ENCODE measurements around the gene SLC22A14. TPM values are rescaled to one million over a fixed set of nuclear protein-coding genes. Genes with fewer than 3 reads are reported as not detected.
A peak's percentile ranks its signal among the peaks of the same experiment; 100 is the strongest.
"Not testable (repeated sequence)": the region's sequence is repeated elsewhere in the genome, so short reads cannot be mapped to it uniquely, and the experiment has no call there.

The SLC22A14 gene
- total RNA-seq, 1 donor = not detected

DNA sequence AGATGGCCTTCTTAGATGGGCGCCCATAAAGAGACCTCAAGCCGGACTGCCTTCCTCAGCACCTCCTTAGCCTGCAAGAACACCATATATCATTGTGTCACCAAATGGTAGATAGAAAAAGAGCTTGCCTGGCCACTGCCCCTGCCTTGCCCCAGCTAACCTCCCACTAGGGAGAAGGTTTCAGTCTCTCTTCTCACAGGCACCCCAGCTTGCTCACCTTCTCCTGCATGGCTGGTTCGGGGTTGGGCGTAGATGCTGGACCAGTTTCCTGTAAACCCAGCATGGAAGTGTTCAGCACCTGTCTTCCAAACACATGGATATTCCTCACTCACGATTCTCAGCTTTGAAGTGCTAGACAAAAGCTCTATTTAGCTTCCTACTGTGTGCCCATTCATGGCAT is 3.3 kb upstream of the SLC22A14 start:
- TF ChIP-seq, protein P1, sequence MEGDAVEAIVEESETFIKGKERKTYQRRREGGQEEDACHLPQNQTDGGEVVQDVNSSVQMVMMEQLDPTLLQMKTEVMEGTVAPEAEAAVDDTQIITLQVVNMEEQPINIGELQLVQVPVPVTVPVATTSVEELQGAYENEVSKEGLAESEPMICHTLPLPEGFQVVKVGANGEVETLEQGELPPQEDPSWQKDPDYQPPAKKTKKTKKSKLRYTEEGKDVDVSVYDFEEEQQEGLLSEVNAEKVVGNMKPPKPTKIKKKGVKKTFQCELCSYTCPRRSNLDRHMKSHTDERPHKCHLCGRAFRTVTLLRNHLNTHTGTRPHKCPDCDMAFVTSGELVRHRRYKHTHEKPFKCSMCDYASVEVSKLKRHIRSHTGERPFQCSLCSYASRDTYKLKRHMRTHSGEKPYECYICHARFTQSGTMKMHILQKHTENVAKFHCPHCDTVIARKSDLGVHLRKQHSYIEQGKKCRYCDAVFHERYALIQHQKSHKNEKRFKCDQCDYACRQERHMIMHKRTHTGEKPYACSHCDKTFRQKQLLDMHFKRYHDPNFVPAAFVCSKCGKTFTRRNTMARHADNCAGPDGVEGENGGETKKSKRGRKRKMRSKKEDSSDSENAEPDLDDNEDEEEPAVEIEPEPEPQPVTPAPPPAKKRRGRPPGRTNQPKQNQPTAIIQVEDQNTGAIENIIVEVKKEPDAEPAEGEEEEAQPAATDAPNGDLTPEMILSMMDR (IDR thresholded peaks at IDR 0.05; ENCODE audit: insufficient read depth, low read length) = no peak
- no peak for DNase-seq (ENCODE audit: low read depth)

DNA sequence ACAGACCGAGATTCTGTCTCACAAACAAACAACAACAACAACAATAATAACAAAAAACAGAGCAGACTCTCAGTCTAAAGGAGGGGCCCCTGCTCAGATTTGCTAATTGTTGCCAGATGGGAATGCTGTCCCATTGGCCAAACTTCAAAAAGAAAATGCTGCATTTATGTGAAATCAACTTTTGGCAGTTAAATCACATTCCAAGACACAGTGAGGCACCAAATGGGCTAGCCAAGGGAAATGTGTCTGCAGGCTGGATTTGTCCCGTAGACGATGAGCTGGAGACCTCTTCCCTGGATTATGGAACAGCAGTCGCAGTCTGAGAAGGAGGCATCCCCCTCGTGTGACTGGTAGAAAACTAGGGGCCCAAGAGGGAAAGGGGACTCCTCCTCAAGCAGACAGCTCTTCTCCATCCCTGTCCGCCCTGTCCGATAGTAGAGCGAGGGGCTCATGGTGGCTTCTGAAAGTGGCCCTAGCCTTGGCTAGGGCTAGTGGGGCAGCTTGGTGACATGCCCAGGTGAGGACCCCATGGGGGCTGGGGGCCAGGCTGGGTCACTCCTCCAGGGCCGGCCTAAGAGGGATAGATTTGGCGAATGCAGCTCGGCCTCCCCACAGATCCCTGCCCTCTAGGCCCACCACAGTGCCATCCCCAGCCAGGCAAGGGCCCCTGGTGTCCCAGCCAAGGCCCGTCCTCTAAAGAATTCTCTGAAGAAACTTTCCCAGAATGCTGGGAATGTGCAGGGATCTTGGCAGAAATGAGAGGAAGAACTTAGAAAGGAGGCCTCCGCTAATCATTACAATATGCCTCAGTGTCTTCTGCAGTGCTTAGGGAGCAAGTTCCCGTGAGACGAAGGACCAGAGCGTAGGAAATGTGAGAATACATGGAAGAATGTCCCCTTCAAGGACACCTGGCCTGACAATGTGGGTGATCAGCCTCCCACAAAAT is 2.0 kb downstream of the SLC22A14 start:
- DNase-seq (ENCODE audit: low read depth) = peak; percentile 85
- TF ChIP-seq, protein P1 (IDR thresholded peaks at IDR 0.05; ENCODE audit: insufficient read depth, low read length) = no peak
- no peak overlapping the region for H3K4me3 ChIP-seq (ENCODE audit: low read depth, low read length)

More for the DNA sequence above, 3.3 kb upstream of the SLC22A14 start:
- no peak overlapping the region for H3K4me3 ChIP-seq (ENCODE audit: low read depth, low read length)

DNA sequence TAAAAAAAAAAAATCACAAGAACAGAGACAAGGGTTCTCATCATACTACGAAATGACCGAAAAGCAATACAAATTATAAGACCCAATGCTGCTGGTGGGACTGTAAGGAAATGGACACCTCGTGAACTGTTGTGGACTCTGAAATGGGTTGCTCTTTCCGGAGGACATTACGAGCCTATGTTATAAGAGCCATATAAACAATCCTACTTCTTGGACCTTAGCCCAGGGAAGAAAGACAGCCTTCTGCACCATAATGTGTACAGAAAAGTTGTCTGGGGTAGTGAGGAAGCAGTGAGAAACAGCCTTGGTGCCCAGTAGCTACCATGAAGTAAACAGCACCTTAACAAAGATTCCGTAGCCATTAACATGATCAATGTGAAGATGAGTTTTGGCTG is 2.7 kb downstream of the SLC22A14 start:
- no peak overlapping the region for H3K4me3 ChIP-seq (ENCODE audit: low read depth, low read length)
- TF ChIP-seq, protein P1 (IDR thresholded peaks at IDR 0.05; ENCODE audit: insufficient read depth, low read length) = no peak
- no peak for DNase-seq (ENCODE audit: low read depth)

- not testable (repeated sequence) for DNase-seq (ENCODE audit: low read depth)
Measured at GRCh38 chr3:38289286-38290217, 7.5 kb downstream of the SLC22A14 start.

DNA sequence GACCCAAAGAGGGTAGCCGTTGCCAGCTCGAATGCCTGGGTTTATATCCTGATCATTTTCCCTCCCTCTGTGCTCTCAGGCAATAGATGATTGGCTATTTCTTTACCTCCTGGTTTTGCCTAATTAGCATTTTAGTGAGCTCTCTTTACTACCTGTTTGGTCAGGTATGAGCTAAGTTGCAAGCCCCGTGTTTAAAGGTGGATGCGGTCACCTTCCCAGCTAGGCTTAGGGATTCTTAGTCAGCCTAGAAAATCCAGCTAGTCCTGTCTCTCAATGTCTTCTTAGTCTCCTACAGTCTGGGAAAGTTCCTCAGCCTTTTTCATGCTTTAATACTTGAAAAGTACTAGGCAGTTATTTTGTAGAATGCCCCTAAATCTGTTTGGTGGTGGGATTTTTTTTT is 15.0 kb downstream of the SLC22A14 start:
- not testable (repeated sequence) for DNase-seq (ENCODE audit: low read depth); H3K4me3 ChIP-seq (ENCODE audit: low read depth, low read length)

More at GRCh38 chr3:38289286-38290217, 7.5 kb downstream of the SLC22A14 start:
- H3K4me3 ChIP-seq (ENCODE audit: low read depth, low read length) = not testable (repeated sequence)

- no peak for DNase-seq (ENCODE audit: low read depth)
- TF ChIP-seq, protein P1 (IDR thresholded peaks at IDR 0.05; ENCODE audit: insufficient read depth, low read length) = no peak
- no peak overlapping the region for H3K4me3 ChIP-seq (ENCODE audit: low read depth, low read length)
Measured at GRCh38 chr3:38297537-38297936, 15.4 kb downstream of the SLC22A14 start.

DNA sequence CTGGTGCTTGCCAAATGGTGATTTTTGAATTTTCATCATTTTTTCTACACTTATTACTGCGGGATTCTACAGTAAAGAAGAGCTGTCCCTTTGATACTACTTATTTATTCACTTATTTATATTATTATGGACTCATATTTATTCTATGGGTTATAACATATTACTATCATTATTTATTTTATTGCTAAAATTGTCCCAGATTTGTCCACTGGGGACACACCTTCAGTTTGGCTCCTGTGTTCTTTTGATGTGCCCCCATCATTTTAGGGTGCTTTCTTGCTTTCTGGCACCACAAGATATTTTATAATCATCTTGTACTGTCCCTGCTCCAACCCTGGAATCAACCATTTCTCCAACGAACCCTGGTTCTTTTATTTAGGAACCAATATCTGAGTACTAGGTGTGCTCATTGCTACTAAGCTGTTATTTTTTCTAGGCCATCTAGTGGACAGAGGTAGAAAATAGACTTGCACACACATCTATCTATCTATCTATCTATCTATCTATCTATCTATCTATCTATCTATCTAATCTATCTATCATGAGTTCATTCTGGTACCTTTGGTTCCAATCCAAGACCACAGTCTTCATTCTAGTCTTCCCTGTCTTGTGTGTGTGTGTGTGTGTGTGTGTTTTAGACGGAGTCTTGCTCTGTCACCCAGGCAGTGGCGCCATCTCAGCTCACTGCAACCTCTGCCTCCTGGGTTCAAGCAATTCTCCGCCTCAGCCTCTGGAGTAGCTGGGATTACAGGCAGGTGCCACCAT is 16.0 kb downstream of the SLC22A14 start:
- peak; percentile 49 for DNase-seq (ENCODE audit: low read depth)
- H3K4me3 ChIP-seq (ENCODE audit: low read depth, low read length) = no peak overlapping the region
- TF ChIP-seq, protein P1 (IDR thresholded peaks at IDR 0.05; ENCODE audit: insufficient read depth, low read length) = peak; percentile 47

Measured in fibroblast of the aortic adventitia (primary cell).